AG04450 (cell line): ENCODE data around the gene IMPDH1. TPM values are rescaled to one million over a fixed set of nuclear protein-coding genes. Genes with fewer than 3 reads are reported as not detected.
A peak's percentile ranks its signal among the peaks of the same experiment; 100 is the strongest.

Experiments
- CTCF ChIA-PET: fragments of 300-600, 350-600 bp; formaldehyde crosslinking; extraction: SDS; loops from one replicate; lab custom pipeline; 2022; ENCODE audit warnings: antibody characterized with exemption, inconsistent platforms; lab: Charles Lee
- POLR2A ChIA-PET: fragments of 350-600 bp; formaldehyde crosslinking; extraction: SDS; loops from one replicate; lab custom pipeline; 2021; ENCODE audit warnings: antibody characterized with exemption, inconsistent platforms; lab: Yijun Ruan, JAX
- DNase-seq: peaks from one replicate; pipeline ENCODE4 v3.0.0-alpha.2; 2011; ENCODE audit warnings: low read depth, low spot score
- H3K27ac ChIP-seq: one replicate; pipeline ENCODE4 v1.5.1; 2012; ENCODE audit warnings: low read depth, low read length, control low read depth
- H3K27me3 ChIP-seq: one replicate; pipeline ENCODE4 v1.6.0; 2012; ENCODE audit warnings: low read length; ENCODE audit not compliant: control insufficient read depth, insufficient read depth
- H3K4me3 ChIP-seq: 2 replicates; pipeline ENCODE4 v1.5.1; 2011; ENCODE audit warnings: mild to moderate bottlenecking, low read depth, low read length, control low read depth
- H3K9me3 ChIP-seq: 2 replicates; pipeline ENCODE4 v1.5.1; 2012; ENCODE audit warnings: low read length; ENCODE audit not compliant: control insufficient read depth, insufficient read depth
- CTCF ChIP-seq: IDR thresholded peaks from 2 replicates; pipeline ENCODE4 v1.5.1; 2011; ENCODE audit warnings: low read depth, low read length, control low read depth, inconsistent platforms
- polyA plus RNA-seq: library from polyadenylated mRNA; depleted of rRNA; stranded (reverse); fragments of >200 nt; gene quantifications from 2 replicates; pipeline ENCODE4 v1.2.3, GENCODE V29; 2011

IMPDH1 gene
- polyA plus RNA-seq, 1 experiment, result 43.8 TPM

- POLR2A ChIA-PET, result no interaction called here
These were observed 58.3 kb downstream of the IMPDH1 start for GRCh38 chr7:128351296-128352152.

GRCh38 chr7:128350708-128351295 lies 59.0 kb downstream of the IMPDH1 start:
- Histone ChIP-seq H3K9me3 (no peaks in the 10 kb centered on the region; the same call in 1 of the 2 replicates), H3K27ac (no peak overlapping the region), H3K27me3 (peaks cover 56% of the 10 kb centered on the region), H3K4me3 (no peak overlapping the region)
- CTCF ChIA-PET, result interaction anchor here (8.5 kb wide), 1 partner anchor 34 kb away, joined by 474 read pairs; no protein-coding TSS in a partner anchor
- no peak for TF ChIP-seq CTCF
- POLR2A ChIA-PET, result no interaction called here
- DNase-seq, result no peak

More at GRCh38 chr7:128351296-128352152, 58.3 kb downstream of the IMPDH1 start:
- no peak for TF ChIP-seq CTCF
- CTCF ChIA-PET, result interaction anchor here (8.5 kb wide), 1 partner anchor 34 kb away, joined by 474 read pairs; no protein-coding TSS in a partner anchor
- Histone ChIP-seq H3K27me3 (peaks cover 62% of the 10 kb centered on the region), H3K9me3 (no peaks in the 10 kb centered on the region; the same call in 1 of the 2 replicates), H3K4me3 (no peak overlapping the region), H3K27ac (no peak overlapping the region)
- DNase-seq, result no peak

- Histone ChIP-seq H3K27me3 (peaks cover 54% of the 10 kb centered on the region), H3K27ac (no peak overlapping the region), H3K4me3 (no peak overlapping the region), H3K9me3 (no peaks in the 10 kb centered on the region; the same call in 1 of the 2 replicates)
- TF ChIP-seq CTCF, result no peak
- CTCF ChIA-PET, result interaction anchor here (3.4 to 8.5 kb wide), 2 partner anchors 36 to 76 kb away, joined by 59 to 474 read pairs; no protein-coding TSS in a partner anchor
- POLR2A ChIA-PET, result no interaction called here
- DNase-seq, result no peak
These were observed 60.3 kb downstream of the IMPDH1 start for GRCh38 chr7:128349466-128349825.

GRCh38 chr7:128347647-128348097 lies 62.1 kb downstream of the IMPDH1 start:
- no peak for DNase-seq
- POLR2A ChIA-PET, result interaction anchor here (0.7 to 1.6 kb wide), 2 partner anchors 40 to 43 kb away, joined by 3 to 11 read pairs; no protein-coding TSS in a partner anchor
- Histone ChIP-seq H3K9me3 (no peaks in the 10 kb centered on the region; the same call in 1 of the 2 replicates), H3K27ac (no peak overlapping the region), H3K27me3 (peaks cover 42% of the 10 kb centered on the region), H3K4me3 (no peak overlapping the region)
- peak; percentile 89 for TF ChIP-seq CTCF
- CTCF ChIA-PET, result interaction anchor here (0.6 to 8.5 kb wide), 20 partner anchors 8 to 149 kb away, joined by 3 to 474 read pairs (median 8); no protein-coding TSS in a partner anchor
